ENCODE results near the gene VIPR2.

The VIPR2 gene

DNA sequence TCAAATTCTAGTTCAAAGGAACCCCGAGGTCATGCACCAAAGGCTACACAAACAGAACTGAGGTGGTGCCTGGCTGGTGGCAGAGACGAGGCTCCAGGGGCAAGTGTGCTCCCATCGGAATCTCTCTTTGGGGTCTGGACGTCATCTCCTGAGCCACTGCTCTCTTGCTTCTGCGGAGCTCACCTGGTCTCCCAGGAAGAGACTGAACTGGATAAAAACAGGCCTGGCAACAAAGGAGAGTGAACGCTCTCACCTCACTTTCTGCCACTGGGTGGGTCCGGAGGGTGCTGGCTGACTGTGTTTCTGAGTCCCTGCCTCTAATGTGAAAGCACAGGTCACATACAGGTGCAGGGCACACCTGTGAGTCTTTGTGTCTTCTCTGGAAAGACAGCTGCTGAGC is 22.4 kb downstream of the VIPR2 start:
- Mint-ChIP-seq H3K4me1 (ENCODE audit: low read depth) (no peaks in the 10 kb centered on the region), H3K27me3 (peaks cover 6% of the 10 kb centered on the region), H3K4me3 (no peak overlapping the region), H3K9me3 (ENCODE audit: low read depth) (no peaks in the 10 kb centered on the region), H3K27ac (no peak overlapping the region), H3K36me3 (no peaks in the 10 kb centered on the region)

DNA sequence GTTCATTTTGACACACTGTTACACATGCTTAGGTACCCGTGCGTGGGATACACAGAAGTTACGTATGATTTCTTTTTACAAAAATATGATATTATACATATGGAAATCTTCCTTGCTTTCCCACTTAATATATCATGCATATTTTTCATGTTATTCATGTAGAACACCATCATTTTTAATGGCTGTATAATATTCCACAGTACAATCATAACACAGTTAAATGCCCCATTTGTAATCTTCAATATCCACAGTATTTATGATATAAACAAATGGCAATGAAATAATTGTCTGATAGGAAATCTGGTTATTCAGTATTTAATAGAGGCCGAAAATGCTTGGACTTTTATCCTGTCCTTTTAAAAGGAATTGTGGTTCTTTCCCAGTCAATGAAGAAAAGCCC is 23.2 kb downstream of the VIPR2 start:
- Mint-ChIP-seq H3K4me1 (ENCODE audit: low read depth) (no peaks in the 10 kb centered on the region), H3K9me3 (ENCODE audit: low read depth) (no peaks in the 10 kb centered on the region), H3K36me3 (no peaks in the 10 kb centered on the region)

DNA sequence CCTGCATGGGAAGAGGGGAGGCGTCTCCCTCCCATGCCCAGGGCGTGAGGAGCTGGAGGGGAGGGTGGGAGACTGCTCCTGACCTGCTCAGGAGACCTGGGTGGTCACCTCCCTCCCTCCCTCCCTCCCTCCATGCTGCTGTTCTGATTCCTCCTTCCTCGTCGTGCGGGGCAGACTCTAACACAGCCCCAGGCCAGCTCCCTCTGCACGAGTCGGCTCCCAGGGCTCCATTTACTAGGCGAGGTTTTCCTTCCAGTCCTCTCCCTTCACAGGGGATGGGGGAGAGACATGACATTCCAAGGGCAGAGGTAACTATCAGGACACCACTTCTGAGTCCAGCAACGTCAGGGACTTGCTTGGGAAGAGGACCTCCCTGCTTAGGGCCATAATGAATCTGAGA is 23.6 kb downstream of the VIPR2 start:
- Mint-ChIP-seq H3K27ac (no peak overlapping the region), H3K27me3 (peaks cover 2% of the 10 kb centered on the region), H3K9me3 (ENCODE audit: low read depth) (no peaks in the 10 kb centered on the region), H3K36me3 (no peaks in the 10 kb centered on the region), H3K4me3 (no peak overlapping the region), H3K4me1 (ENCODE audit: low read depth) (no peaks in the 10 kb centered on the region)

More for the DNA sequence above, 23.2 kb downstream of the VIPR2 start:
- H3K4me3 Mint-ChIP-seq: no peak overlapping the region
- H3K27ac Mint-ChIP-seq: no peak overlapping the region
- peaks cover 6% of the 10 kb centered on the region for H3K27me3 Mint-ChIP-seq

DNA sequence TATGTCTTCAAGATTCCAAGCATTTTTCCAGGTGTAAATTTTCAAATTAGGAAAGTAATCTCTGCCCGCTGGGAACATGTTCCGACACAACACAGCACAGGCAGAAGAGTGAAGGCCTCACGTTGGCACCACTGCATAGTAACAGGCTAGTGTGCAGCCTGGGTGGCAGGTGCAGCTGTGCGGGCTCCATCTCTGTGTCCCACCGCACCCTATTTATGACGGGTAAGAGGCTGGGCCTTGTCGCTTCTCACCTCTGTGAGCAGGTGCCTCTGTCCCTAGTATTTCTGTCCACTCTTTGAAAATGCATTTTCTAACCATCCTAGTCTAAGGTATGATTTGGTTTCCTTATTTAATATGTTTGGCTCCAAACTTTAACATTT is 24.1 kb downstream of the VIPR2 start:
- no peak overlapping the region for H3K4me3 Mint-ChIP-seq
- no peaks in the 10 kb centered on the region for H3K36me3 Mint-ChIP-seq
- no peaks in the 10 kb centered on the region for H3K4me1 Mint-ChIP-seq (ENCODE audit: low read depth)

GRCh38 chr7:159119851-159120539 is 24.7 kb downstream of the VIPR2 start:
- Mint-ChIP-seq H3K27ac (no peak overlapping the region), H3K4me3 (no peak overlapping the region), H3K9me3 (ENCODE audit: low read depth) (no peaks in the 10 kb centered on the region), H3K4me1 (ENCODE audit: low read depth) (no peaks in the 10 kb centered on the region), H3K36me3 (no peaks in the 10 kb centered on the region), H3K27me3 (peaks cover 3% of the 10 kb centered on the region)

More for the DNA sequence above, 24.1 kb downstream of the VIPR2 start:
- H3K27me3 Mint-ChIP-seq: peaks cover 2% of the 10 kb centered on the region
- H3K27ac Mint-ChIP-seq: no peak overlapping the region
- H3K9me3 Mint-ChIP-seq (ENCODE audit: low read depth): no peaks in the 10 kb centered on the region

DNA sequence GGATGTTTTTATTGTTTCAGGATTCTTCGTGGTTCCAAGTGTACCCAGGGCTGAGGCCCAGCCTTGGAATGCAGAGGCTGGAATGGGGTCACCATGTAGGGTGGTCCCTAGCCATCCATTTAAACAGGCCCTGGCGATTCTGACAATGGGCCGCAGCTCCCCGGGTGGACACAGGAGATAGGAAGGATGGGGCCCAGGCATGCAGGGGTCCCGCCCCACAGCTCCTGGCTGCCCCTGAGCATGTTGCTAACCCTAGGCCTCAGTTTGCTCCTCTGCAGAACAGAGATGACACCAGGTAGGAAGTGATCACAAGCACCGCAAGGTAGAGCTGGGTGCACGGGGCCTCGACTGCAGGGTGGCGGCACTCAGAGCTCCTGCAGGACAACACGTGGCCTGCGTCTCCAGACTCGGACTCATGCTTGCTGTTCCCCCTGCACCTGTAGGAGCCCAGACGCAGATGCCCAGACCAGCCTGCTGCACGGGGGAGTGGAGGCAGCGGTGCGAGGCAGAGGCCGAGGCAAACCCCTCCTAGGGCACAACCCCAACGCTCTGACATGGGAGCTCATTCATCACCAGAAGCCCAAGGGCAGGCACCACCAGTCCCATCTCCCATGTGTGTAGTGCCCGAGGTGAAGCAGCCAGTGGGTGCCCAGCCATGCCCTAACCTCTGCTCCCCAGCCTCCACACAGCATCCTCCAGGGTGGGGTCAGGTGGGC is 25.5 kb downstream of the VIPR2 start:
- H3K4me3 Mint-ChIP-seq: no peak overlapping the region
- H3K9me3 Mint-ChIP-seq (ENCODE audit: low read depth): no peaks in the 10 kb centered on the region

DNA sequence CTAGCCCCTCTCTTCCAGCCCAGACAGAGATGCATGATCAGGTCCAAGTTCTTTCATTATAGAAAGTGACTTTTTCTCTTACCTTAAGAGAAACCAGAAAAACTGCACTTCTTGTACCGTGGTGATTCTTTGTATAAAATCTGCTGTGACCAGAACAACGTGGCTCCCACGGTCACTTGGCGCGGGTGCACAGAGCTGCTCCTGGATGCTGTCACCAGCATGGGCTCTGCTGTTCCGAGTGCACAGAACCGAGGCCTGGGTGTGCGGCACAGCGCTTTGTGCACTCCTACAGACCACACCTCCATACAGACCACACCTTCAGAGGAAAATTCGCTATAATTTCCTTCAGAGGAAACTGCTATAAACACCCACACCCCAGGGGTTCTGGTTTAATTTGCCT is 26.0 kb downstream of the VIPR2 start:
- H3K9me3 Mint-ChIP-seq (ENCODE audit: low read depth): no peaks in the 10 kb centered on the region
- H3K36me3 Mint-ChIP-seq: no peaks in the 10 kb centered on the region
- peaks cover 5% of the 10 kb centered on the region for H3K27me3 Mint-ChIP-seq
- no peak overlapping the region for H3K27ac Mint-ChIP-seq
- no peaks in the 10 kb centered on the region for H3K4me1 Mint-ChIP-seq (ENCODE audit: low read depth)
- no peak overlapping the region for H3K4me3 Mint-ChIP-seq

More for the DNA sequence above, 25.5 kb downstream of the VIPR2 start:
- Mint-ChIP-seq H3K36me3 (no peaks in the 10 kb centered on the region), H3K27me3 (peaks cover 4% of the 10 kb centered on the region), H3K27ac (no peak overlapping the region), H3K4me1 (ENCODE audit: low read depth) (no peaks in the 10 kb centered on the region)

GRCh38 chr7:159118197-159118595 is 26.5 kb downstream of the VIPR2 start:
- no peak overlapping the region for H3K27ac Mint-ChIP-seq
- peaks cover 7% of the 10 kb centered on the region for H3K27me3 Mint-ChIP-seq
- no peaks in the 10 kb centered on the region for H3K36me3 Mint-ChIP-seq
- H3K9me3 Mint-ChIP-seq (ENCODE audit: low read depth): no peaks in the 10 kb centered on the region
- H3K4me1 Mint-ChIP-seq (ENCODE audit: low read depth): no peaks in the 10 kb centered on the region
- H3K4me3 Mint-ChIP-seq: no peak overlapping the region

DNA sequence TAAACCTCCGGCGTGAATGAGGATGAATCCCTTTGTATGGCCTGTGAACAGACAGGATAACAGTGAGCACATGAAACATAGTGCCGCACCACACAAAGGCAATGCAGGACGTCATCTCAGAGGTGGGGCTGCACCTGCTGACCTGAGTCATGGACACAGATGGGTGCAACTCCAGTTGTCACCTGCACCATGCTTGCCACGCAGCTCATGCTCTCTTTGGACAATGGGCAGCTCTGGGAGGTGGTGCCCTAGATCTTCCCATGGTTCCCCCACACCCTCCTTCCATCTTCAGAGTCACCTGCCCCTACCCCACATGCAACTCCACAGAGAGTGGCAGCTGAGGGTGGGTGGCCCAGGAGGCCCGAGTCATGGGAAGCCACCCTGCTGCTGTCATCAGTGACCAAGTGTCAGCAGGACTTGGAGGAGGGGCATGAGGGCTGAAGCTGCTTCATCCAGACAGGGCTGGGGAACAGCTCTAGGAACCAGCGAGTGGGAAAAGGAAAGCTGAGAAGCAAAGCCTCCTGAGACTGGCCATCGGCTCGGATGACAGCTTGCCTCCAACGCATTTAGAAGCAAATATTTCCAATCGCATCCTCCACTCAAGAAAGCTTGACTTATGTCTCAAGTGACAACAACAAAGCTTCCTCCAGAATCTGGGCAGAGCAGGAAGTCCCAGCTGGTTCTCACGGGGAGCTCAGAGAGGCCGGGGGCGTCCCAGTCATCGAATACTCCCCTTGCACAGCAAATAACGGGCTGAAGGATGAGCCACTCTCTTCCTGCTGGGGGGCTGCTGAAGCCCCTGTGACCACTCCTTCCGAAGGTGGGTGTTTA is 27.1 kb downstream of the VIPR2 start:
- no peaks in the 10 kb centered on the region for H3K4me1 Mint-ChIP-seq (ENCODE audit: low read depth)

GRCh38 chr7:159116581-159117339 is 27.9 kb downstream of the VIPR2 start:
- Mint-ChIP-seq H3K4me1 (ENCODE audit: low read depth) (peaks cover 4% of the 10 kb centered on the region), H3K36me3 (no peaks in the 10 kb centered on the region), H3K4me3 (no peak overlapping the region), H3K27me3 (peaks cover 10% of the 10 kb centered on the region), H3K9me3 (ENCODE audit: low read depth) (no peaks in the 10 kb centered on the region), H3K27ac (no peak overlapping the region)

More for the DNA sequence above, 27.1 kb downstream of the VIPR2 start:
- no peaks in the 10 kb centered on the region for H3K36me3 Mint-ChIP-seq
- no peak overlapping the region for H3K4me3 Mint-ChIP-seq
- no peaks in the 10 kb centered on the region for H3K9me3 Mint-ChIP-seq (ENCODE audit: low read depth)
- peaks cover 10% of the 10 kb centered on the region for H3K27me3 Mint-ChIP-seq
- H3K27ac Mint-ChIP-seq: no peak overlapping the region

- no peak overlapping the region for H3K27ac Mint-ChIP-seq
Measured at GRCh38 chr7:159115601-159116501, 28.8 kb downstream of the VIPR2 start.

GRCh38 chr7:159114981-159115380 is 29.7 kb downstream of the VIPR2 start:
- H3K36me3 Mint-ChIP-seq: no peaks in the 10 kb centered on the region
- no peak overlapping the region for H3K4me3 Mint-ChIP-seq
- peaks cover 4% of the 10 kb centered on the region for H3K4me1 Mint-ChIP-seq (ENCODE audit: low read depth)
- peaks cover 12% of the 10 kb centered on the region for H3K27me3 Mint-ChIP-seq
- no peak overlapping the region for H3K27ac Mint-ChIP-seq
- no peaks in the 10 kb centered on the region for H3K9me3 Mint-ChIP-seq (ENCODE audit: low read depth)

More at GRCh38 chr7:159115601-159116501, 28.8 kb downstream of the VIPR2 start:
- no peaks in the 10 kb centered on the region for H3K36me3 Mint-ChIP-seq
- peaks cover 4% of the 10 kb centered on the region for H3K4me1 Mint-ChIP-seq (ENCODE audit: low read depth)
- no peaks in the 10 kb centered on the region for H3K9me3 Mint-ChIP-seq (ENCODE audit: low read depth)
- no peak overlapping the region for H3K4me3 Mint-ChIP-seq
- H3K27me3 Mint-ChIP-seq: peaks cover 12% of the 10 kb centered on the region

DNA sequence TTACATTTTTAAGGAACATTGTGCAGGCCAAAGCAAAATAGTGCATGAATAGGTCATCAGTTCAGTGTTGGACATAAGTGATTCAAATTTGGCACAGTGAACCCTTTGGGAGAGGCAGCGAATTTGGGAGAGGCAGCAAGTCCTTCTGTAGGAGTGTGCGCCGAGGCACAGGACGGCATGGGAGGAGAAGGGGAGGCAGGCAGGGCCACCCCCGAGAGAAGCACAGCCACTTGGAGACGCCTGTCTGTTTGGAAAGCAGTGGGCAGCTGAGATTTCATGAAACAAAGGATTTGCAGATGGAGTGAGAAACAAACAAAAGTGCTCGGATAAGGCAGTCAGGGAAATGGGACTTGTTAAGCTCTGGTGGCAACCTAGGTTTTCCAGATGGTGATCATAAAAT is 30.6 kb downstream of the VIPR2 start:
- H3K4me3 Mint-ChIP-seq: no peak overlapping the region
- peaks cover 12% of the 10 kb centered on the region for H3K27me3 Mint-ChIP-seq
- H3K27ac Mint-ChIP-seq: no peak overlapping the region
- H3K4me1 Mint-ChIP-seq (ENCODE audit: low read depth): peaks cover 4% of the 10 kb centered on the region
- no peaks in the 10 kb centered on the region for H3K36me3 Mint-ChIP-seq
- H3K9me3 Mint-ChIP-seq (ENCODE audit: low read depth): no peaks in the 10 kb centered on the region

GRCh38 chr7:159113056-159113455 is 31.6 kb downstream of the VIPR2 start:
- Mint-ChIP-seq H3K4me1 (ENCODE audit: low read depth) (peaks cover 4% of the 10 kb centered on the region), H3K9me3 (ENCODE audit: low read depth) (no peaks in the 10 kb centered on the region), H3K4me3 (no peak overlapping the region), H3K27me3 (peaks cover 12% of the 10 kb centered on the region), H3K27ac (no peak overlapping the region), H3K36me3 (no peaks in the 10 kb centered on the region)

All from activated naive CD8-positive, alpha-beta T cell (primary cell).